WTC11 (cell line): ENCODE measurements around the gene DNAJC15. TPM values are rescaled to one million over a fixed set of nuclear protein-coding genes. Genes with fewer than 3 reads are reported as not detected.
"Not testable (repeated sequence)": the region's sequence is repeated elsewhere in the genome, so short reads cannot be mapped to it uniquely, and the experiment has no call there.

Experiments
- ATAC-seq: fragments of 200-7000 bp; cut with Tn5 transposase; 2 replicates; pipeline ENCODE4 v1.10.0; 2021; ENCODE audit warnings: mild to moderate bottlenecking, moderate library complexity
- CTCF ChIA-PET: fragments of 300-600 bp; sonication (Branson Sonifier 250); formaldehyde crosslinking; loops from one replicate; lab custom pipeline; 2021; ENCODE audit warnings: antibody characterized with exemption; lab: Charles Lee
- POLR2A ChIA-PET: fragments of 350-600 bp; sonication (Branson Sonifier 250); formaldehyde crosslinking; loops from one replicate; lab custom pipeline; 2021; ENCODE audit warnings: antibody characterized with exemption; lab: Charles Lee
- DNase-seq: peaks from one replicate; pipeline ENCODE4 v3.0.0; 2021; ENCODE audit warnings: low spot score
- H3K27ac Mint-ChIP-seq: 2 replicates; pipeline ENCODE4 v1.8.0; 2021; ENCODE audit warnings: mixed read lengths
- H3K27me3 Mint-ChIP-seq: 2 replicates; pipeline ENCODE4 v1.8.0; 2021; ENCODE audit warnings: low read depth, mild to moderate bottlenecking, moderate library complexity, mixed read lengths
- H3K36me3 Mint-ChIP-seq: 2 replicates; pipeline ENCODE4 v1.8.0; 2021; ENCODE audit warnings: mixed read lengths
- H3K4me1 Mint-ChIP-seq: 2 replicates; pipeline ENCODE4 v1.8.0; 2022; ENCODE audit warnings: mixed read lengths
- H3K4me3 Mint-ChIP-seq: 2 replicates; pipeline ENCODE4 v1.8.0; 2021; ENCODE audit warnings: mild to moderate bottlenecking, moderate library complexity, mixed read lengths
- H3K9me3 Mint-ChIP-seq: 2 replicates; pipeline ENCODE4 v1.8.0; 2021; ENCODE audit warnings: mixed read lengths
- CREM ChIP-seq: sonication (generic); formaldehyde crosslinking; IDR thresholded peaks from 2 replicates; pipeline ENCODE4 v1.8.1; 2022; ENCODE audit warnings: mild to moderate bottlenecking, missing genetic modification reagents, moderate library complexity
- FOXK1 ChIP-seq: sonication (generic); formaldehyde crosslinking; IDR thresholded peaks from 2 replicates; pipeline ENCODE4 v1.8.0; 2022; ENCODE audit warnings: mild to moderate bottlenecking, moderate library complexity, missing genetic modification reagents
- GRHL2 ChIP-seq: fragments of 250-450 bp; sonication (Bioruptor Pico); IDR thresholded peaks from 2 replicates; pipeline ENCODE4 v1.8.0; 2022; ENCODE audit warnings: mild to moderate bottlenecking, moderate library complexity; ENCODE audit not compliant: insufficient replicate concordance, severe bottlenecking
- IRF2 ChIP-seq: sonication (generic); formaldehyde crosslinking; IDR thresholded peaks from 2 replicates; pipeline ENCODE4 v1.8.0; 2022; ENCODE audit warnings: low read depth, missing genetic modification reagents, borderline replicate concordance
- PRRX2 ChIP-seq: fragments of 250-450 bp; sonication (Bioruptor Pico); IDR thresholded peaks from 2 replicates; pipeline ENCODE4 v1.8.0; 2021; ENCODE audit warnings: mild to moderate bottlenecking
- RELA ChIP-seq: sonication (generic); formaldehyde crosslinking; IDR thresholded peaks from 2 replicates; pipeline ENCODE4 v1.8.1; 2022; ENCODE audit warnings: missing genetic modification reagents, mild to moderate bottlenecking, borderline replicate concordance
- SMAD4 ChIP-seq: sonication (generic); formaldehyde crosslinking; IDR thresholded peaks from 2 replicates; pipeline ENCODE4 v1.8.0; 2022; ENCODE audit warnings: mild to moderate bottlenecking, missing genetic modification reagents
- SP1 ChIP-seq: sonication (generic); formaldehyde crosslinking; conservative IDR thresholded peaks from 2 replicates; pipeline ENCODE4 v1.8.1; 2022; ENCODE audit warnings: missing genetic modification reagents
- TEAD4 ChIP-seq: sonication (generic); formaldehyde crosslinking; IDR thresholded peaks from 2 replicates; pipeline ENCODE4 v1.8.0; 2022; ENCODE audit warnings: mild to moderate bottlenecking, missing genetic modification reagents
- ZNF232 ChIP-seq: sonication (generic); formaldehyde crosslinking; IDR thresholded peaks from 2 replicates; pipeline ENCODE4 v1.8.0; 2022; ENCODE audit warnings: mild to moderate bottlenecking, missing genetic modification reagents
- ZNF416 ChIP-seq: fragments of 250-450 bp; sonication (Bioruptor Pico); IDR thresholded peaks from 2 replicates; pipeline ENCODE4 v1.9.0; 2021; ENCODE audit warnings: mild to moderate bottlenecking, inconsistent platforms
- total RNA-seq: library from RNA; stranded (reverse); gene quantifications from 3 replicates; pipeline ENCODE4 v1.2.3, GENCODE V29; 2021
- TF ChIP-seq, protein P1 (sequence below): sonication (generic); formaldehyde crosslinking; IDR thresholded peaks from 2 replicates; pipeline ENCODE4 v1.8.0; 2022; ENCODE audit warnings: missing genetic modification reagents
- TF ChIP-seq, protein P2 (sequence below): sonication (generic); formaldehyde crosslinking; IDR thresholded peaks from 2 replicates; pipeline ENCODE4 v1.8.0; 2022; ENCODE audit warnings: mild to moderate bottlenecking, missing genetic modification reagents
- TF ChIP-seq, protein P3 (sequence below): sonication (generic); formaldehyde crosslinking; conservative IDR thresholded peaks from 2 replicates; pipeline ENCODE4 v1.8.1; 2023; ENCODE audit warnings: mild to moderate bottlenecking, low read depth, missing genetic modification reagents, moderate library complexity
- TF ChIP-seq, protein P4 (sequence below): fragments of 250-450 bp; sonication (Bioruptor Pico); IDR thresholded peaks from 2 replicates; pipeline ENCODE4 v1.8.0; 2021; ENCODE audit warnings: mild to moderate bottlenecking

The DNAJC15 gene
- total RNA-seq, 1 experiment from 2014 or later, result 12.2 TPM

DNA sequence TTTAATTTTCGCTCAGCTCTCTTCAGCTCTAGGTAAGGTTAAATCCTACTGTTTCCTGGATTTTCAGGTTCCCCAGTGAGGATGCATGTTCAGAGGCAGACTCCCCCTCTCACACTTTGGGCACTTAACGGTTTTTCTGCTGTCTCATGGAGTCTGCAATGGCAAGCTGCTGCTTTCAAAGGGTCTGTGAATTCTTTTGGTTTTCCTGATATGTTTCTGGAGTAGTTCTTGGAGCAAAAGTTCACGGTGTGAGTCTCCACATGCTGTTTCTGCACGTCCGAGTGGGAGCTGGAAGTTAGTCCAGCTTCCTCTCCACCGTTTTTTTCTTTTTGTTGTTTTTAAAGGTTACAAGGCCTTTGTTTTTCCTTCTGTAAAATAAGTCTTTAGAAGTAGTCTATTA is 35.4 kb downstream of the DNAJC15 start:
- H3K9me3 Mint-ChIP-seq, result peaks cover 6% of the 10 kb centered on the region; the same call in 1 of the 2 replicates
- 0 out of 2 replicates have a peak overlapping the region, but pooled peaks have one; percentile 15 for H3K27ac Mint-ChIP-seq
- ChIA-PET CTCF (no interaction called here), POLR2A (no interaction called here)
- peaks cover 8% of the 10 kb centered on the region for H3K27me3 Mint-ChIP-seq
- ATAC-seq (no peak), DNase-seq (no peak)
- no peak for TF ChIP-seq IRF2 (CRISPR knock-in tag)
- H3K4me3 Mint-ChIP-seq, result no peak overlapping the region
- peaks cover 6% of the 10 kb centered on the region; the same call in 1 of the 2 replicates for H3K36me3 Mint-ChIP-seq
- H3K4me1 Mint-ChIP-seq, result peaks cover 57% of the 10 kb centered on the region

DNA sequence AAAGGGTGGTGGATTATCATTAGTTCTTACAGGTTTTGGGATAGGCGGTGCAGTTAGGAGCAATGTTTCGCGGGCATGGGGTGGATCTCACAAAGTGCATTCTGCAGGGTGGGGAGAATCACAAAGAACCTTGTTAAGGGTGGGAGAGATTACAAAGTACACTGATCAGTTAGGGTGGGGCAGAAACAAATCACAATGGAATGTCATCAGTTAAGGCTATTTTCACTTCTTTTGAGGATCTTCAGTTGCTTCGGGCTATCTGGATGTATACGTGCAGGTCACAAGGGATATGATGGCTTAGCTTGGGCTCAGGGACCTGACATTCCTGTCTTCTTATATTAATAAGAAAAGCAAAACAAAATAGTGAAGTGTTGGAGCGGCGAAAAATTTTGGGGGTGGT is 36.4 kb downstream of the DNAJC15 start:
- H3K4me3 Mint-ChIP-seq, POLR2A ChIA-PET, ATAC-seq, H3K9me3 Mint-ChIP-seq, CTCF ChIA-PET, DNase-seq, H3K27ac Mint-ChIP-seq, H3K27me3 Mint-ChIP-seq, H3K36me3 Mint-ChIP-seq: not testable (repeated sequence)
- H3K4me1 Mint-ChIP-seq, result peaks cover 64% of the 10 kb centered on the region

DNA sequence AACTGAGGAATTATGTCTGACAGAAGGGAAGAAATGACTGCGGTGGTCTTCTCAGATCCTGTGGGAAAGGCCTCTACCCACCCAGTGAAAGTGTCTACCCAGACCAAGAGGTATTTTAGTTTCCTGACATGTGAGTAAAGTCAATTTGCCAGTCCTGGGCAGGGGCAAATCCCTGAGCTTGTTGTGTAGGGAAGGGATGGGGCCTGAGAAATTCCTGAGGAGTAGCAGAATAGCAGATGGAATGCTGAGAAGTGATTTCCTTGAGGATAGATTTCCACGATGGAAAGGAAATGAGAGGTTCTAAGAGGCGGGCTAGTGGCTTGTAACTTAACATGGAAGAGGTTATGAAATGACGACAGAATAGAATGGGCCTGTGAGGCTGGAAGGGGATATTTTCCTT is 37.4 kb downstream of the DNAJC15 start:
- H3K9me3 Mint-ChIP-seq, H3K36me3 Mint-ChIP-seq, DNase-seq, POLR2A ChIA-PET, H3K4me3 Mint-ChIP-seq, H3K27me3 Mint-ChIP-seq, CTCF ChIA-PET, ATAC-seq: not testable (repeated sequence)
- peak overlapping the region; percentile 66 for H3K27ac Mint-ChIP-seq
- peaks cover 64% of the 10 kb centered on the region for H3K4me1 Mint-ChIP-seq

DNA sequence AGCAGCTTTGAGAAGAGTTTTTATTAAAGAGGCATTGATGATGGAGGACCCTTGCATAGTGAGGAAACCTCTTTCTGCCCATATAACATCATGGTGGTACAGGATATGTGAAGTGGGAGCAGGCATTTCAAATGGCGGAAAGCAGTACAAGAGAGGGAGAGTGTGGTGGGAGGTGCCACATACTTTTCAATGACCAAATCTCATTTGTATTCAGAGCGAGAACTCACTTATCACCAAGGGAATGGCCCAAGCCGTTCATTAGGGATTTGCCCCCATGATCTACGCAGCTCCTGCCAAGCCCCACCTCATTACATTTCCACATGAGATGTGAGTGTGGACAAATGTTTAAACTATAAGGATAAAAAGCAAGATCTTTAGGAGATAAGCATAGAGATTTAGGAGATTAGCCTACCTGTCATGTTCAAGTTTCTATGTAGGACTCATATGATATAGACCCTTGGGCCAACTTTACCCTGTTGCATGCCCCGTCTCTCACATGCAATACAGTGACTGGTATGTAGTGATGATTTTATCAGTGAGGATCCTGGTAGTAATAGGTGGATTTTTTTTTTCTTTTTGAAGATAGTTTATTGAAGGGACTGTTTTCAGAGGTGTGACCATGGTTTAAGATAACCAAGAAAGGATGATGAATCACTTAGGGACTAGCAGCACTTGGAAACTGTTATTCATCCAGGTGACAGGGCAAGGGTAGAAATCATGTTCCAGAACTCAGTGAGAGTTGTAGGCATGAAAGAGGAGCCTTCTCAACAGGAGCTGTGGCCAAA is 38.3 kb downstream of the DNAJC15 start:
- peaks cover 58% of the 10 kb centered on the region for H3K4me1 Mint-ChIP-seq
- H3K27ac Mint-ChIP-seq, result no peak overlapping the region
- ATAC-seq, result no peak
- CTCF ChIA-PET, result interaction anchor here (0.9 kb wide), 1 partner anchor 69 kb away, joined by 3 read pairs; no protein-coding TSS in a partner anchor
- TF ChIP-seq, protein P1, sequence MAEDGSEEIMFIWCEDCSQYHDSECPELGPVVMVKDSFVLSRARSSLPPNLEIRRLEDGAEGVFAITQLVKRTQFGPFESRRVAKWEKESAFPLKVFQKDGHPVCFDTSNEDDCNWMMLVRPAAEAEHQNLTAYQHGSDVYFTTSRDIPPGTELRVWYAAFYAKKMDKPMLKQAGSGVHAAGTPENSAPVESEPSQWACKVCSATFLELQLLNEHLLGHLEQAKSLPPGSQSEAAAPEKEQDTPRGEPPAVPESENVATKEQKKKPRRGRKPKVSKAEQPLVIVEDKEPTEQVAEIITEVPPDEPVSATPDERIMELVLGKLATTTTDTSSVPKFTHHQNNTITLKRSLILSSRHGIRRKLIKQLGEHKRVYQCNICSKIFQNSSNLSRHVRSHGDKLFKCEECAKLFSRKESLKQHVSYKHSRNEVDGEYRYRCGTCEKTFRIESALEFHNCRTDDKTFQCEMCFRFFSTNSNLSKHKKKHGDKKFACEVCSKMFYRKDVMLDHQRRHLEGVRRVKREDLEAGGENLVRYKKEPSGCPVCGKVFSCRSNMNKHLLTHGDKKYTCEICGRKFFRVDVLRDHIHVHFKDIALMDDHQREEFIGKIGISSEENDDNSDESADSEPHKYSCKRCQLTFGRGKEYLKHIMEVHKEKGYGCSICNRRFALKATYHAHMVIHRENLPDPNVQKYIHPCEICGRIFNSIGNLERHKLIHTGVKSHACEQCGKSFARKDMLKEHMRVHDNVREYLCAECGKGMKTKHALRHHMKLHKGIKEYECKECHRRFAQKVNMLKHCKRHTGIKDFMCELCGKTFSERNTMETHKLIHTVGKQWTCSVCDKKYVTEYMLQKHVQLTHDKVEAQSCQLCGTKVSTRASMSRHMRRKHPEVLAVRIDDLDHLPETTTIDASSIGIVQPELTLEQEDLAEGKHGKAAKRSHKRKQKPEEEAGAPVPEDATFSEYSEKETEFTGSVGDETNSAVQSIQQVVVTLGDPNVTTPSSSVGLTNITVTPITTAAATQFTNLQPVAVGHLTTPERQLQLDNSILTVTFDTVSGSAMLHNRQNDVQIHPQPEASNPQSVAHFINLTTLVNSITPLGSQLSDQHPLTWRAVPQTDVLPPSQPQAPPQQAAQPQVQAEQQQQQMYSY (CRISPR knock-in tag), result no peak
- TF ChIP-seq, all 79 proteins: peak for 0
- Mint-ChIP-seq H3K4me3 (no peak overlapping the region), H3K9me3 (peaks cover 6% of the 10 kb centered on the region; the same call in 1 of the 2 replicates), H3K36me3 (peaks cover 12% of the 10 kb centered on the region), H3K27me3 (peaks cover 2% of the 10 kb centered on the region)
- DNase-seq, result no peak
- POLR2A ChIA-PET, result no interaction called here

DNA sequence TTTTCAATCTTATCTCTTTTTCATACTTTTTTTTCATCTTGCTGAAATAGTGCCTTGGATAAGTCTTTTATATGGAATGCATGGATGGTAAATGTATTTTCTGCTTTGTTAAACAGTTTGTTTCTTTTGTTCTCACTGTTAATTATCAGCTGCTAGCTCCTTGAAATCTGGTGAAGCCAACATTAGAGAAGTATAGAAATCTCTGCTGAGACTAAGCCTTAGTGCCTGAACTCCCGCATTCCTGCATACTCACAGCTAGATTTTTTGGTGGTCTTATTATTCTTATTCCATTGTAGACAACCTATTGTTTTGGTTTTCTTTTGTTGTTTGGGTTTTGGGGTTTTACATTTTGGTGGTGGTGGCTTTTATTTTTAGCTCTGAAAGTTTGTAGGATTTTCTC is 48.4 kb downstream of the DNAJC15 start:
- POLR2A ChIA-PET, result interaction anchor here (0.6 to 1.0 kb wide), 2 partner anchors 194 to 216 kb away, joined by 3 to 4 read pairs; no protein-coding TSS in a partner anchor
- H3K27me3 Mint-ChIP-seq, result no peaks in the 10 kb centered on the region
- H3K27ac Mint-ChIP-seq, result peak overlapping the region; percentile 90
- CTCF ChIA-PET, result interaction anchor here (0.8 to 0.9 kb wide), 2 partner anchors 56 to 196 kb away, joined by 3 to 4 read pairs; no protein-coding TSS in a partner anchor
- ATAC-seq, result peak; percentile 71
- H3K4me3 Mint-ChIP-seq, result no peak overlapping the region
- H3K36me3 Mint-ChIP-seq, result 0 out of 2 replicates have a peak, but pooled peaks cover 3% of the 10 kb centered on the region
- peaks cover 32% of the 10 kb centered on the region for H3K4me1 Mint-ChIP-seq
- no peak for DNase-seq
- H3K9me3 Mint-ChIP-seq, result no peaks in the 10 kb centered on the region
- TF ChIP-seq, protein P2, sequence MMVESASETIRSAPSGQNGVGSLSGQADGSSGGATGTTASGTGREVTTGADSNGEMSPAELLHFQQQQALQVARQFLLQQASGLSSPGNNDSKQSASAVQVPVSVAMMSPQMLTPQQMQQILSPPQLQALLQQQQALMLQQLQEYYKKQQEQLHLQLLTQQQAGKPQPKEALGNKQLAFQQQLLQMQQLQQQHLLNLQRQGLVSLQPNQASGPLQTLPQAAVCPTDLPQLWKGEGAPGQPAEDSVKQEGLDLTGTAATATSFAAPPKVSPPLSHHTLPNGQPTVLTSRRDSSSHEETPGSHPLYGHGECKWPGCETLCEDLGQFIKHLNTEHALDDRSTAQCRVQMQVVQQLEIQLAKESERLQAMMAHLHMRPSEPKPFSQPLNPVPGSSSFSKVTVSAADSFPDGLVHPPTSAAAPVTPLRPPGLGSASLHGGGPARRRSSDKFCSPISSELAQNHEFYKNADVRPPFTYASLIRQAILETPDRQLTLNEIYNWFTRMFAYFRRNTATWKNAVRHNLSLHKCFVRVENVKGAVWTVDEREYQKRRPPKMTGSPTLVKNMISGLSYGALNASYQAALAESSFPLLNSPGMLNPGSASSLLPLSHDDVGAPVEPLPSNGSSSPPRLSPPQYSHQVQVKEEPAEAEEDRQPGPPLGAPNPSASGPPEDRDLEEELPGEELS, result no peak
- TF ChIP-seq RELA, result no peak
- TF ChIP-seq, protein P3, sequence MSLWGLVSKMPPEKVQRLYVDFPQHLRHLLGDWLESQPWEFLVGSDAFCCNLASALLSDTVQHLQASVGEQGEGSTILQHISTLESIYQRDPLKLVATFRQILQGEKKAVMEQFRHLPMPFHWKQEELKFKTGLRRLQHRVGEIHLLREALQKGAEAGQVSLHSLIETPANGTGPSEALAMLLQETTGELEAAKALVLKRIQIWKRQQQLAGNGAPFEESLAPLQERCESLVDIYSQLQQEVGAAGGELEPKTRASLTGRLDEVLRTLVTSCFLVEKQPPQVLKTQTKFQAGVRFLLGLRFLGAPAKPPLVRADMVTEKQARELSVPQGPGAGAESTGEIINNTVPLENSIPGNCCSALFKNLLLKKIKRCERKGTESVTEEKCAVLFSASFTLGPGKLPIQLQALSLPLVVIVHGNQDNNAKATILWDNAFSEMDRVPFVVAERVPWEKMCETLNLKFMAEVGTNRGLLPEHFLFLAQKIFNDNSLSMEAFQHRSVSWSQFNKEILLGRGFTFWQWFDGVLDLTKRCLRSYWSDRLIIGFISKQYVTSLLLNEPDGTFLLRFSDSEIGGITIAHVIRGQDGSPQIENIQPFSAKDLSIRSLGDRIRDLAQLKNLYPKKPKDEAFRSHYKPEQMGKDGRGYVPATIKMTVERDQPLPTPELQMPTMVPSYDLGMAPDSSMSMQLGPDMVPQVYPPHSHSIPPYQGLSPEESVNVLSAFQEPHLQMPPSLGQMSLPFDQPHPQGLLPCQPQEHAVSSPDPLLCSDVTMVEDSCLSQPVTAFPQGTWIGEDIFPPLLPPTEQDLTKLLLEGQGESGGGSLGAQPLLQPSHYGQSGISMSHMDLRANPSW (CRISPR knock-in tag), result no peak
- no peak for TF ChIP-seq SMAD4
- TF ChIP-seq FOXK1 (CRISPR knock-in tag), result no peak
- no peak for TF ChIP-seq CREM (CRISPR knock-in tag)
- no peak; the same call in 1 of the 2 replicates for TF ChIP-seq TEAD4
- TF ChIP-seq GRHL2, result no peak
- no peak for TF ChIP-seq PRRX2
- TF ChIP-seq, protein P4, sequence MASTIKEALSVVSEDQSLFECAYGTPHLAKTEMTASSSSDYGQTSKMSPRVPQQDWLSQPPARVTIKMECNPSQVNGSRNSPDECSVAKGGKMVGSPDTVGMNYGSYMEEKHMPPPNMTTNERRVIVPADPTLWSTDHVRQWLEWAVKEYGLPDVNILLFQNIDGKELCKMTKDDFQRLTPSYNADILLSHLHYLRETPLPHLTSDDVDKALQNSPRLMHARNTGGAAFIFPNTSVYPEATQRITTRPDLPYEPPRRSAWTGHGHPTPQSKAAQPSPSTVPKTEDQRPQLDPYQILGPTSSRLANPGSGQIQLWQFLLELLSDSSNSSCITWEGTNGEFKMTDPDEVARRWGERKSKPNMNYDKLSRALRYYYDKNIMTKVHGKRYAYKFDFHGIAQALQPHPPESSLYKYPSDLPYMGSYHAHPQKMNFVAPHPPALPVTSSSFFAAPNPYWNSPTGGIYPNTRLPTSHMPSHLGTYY (CRISPR knock-in tag), result no peak
- TF ChIP-seq ZNF232 (CRISPR knock-in tag), result no peak
- no peak for TF ChIP-seq SP1 (CRISPR knock-in tag)
- TF ChIP-seq ZNF416 (CRISPR knock-in tag), result no peak
